ENCODE results near the gene EME2.

DNA sequence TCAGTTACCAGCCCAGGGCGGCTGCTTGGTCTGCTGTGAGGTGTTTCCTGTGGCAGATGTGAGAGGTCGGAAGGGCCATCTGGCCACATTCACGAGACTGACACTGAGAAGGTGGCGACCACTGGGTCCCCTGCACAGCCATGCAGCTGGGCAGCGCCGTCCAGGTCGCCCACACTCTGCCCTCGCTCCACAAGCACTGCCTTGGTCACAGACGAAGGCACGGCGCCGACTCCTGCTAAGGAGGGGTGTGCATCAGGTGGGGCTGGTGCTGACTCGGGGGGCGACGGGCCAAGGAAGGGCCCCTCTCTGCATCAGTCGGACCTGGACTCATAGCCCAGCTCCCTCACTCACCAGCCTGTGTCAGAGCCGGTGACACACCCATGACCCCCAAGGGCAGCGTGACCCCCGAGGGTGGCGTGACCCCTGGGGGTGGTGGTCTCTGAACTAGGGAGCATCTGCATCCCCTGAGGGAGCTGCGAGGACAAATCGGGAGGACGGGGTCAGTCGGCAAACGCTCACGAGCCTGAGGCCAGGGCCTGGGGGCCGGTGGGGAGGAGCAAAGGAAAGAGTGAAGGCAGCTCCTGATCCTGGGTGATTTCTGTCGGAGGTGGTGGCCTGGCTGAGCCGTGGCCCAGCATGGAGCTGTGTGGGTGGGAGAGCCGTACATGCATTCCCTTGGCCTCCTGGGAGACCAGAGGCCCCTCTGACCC is 31.7 kb upstream of the EME2 start:
- no peak for TF ChIP-seq EP300 (IDR thresholded peaks at IDR 0.05)
- TF ChIP-seq, protein P1, sequence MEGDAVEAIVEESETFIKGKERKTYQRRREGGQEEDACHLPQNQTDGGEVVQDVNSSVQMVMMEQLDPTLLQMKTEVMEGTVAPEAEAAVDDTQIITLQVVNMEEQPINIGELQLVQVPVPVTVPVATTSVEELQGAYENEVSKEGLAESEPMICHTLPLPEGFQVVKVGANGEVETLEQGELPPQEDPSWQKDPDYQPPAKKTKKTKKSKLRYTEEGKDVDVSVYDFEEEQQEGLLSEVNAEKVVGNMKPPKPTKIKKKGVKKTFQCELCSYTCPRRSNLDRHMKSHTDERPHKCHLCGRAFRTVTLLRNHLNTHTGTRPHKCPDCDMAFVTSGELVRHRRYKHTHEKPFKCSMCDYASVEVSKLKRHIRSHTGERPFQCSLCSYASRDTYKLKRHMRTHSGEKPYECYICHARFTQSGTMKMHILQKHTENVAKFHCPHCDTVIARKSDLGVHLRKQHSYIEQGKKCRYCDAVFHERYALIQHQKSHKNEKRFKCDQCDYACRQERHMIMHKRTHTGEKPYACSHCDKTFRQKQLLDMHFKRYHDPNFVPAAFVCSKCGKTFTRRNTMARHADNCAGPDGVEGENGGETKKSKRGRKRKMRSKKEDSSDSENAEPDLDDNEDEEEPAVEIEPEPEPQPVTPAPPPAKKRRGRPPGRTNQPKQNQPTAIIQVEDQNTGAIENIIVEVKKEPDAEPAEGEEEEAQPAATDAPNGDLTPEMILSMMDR (IDR thresholded peaks at IDR 0.05): no peak
- TF ChIP-seq POLR2A (IDR thresholded peaks at IDR 0.05): no peak
- no peak for TF ChIP-seq POLR2AphosphoS5 (IDR thresholded peaks at IDR 0.05)

Data from upper lobe of left lung (tissue), 4 donors.